Activated T-helper 1 cell treated with Interleukin-2 at 50 U/mL for 16 hours (primary cell): Measurements from ENCODE around the gene TRMT2A.
A peak's percentile ranks its signal among the peaks of the same experiment; 100 is the strongest.
"Not testable (repeated sequence)": the region's sequence is repeated elsewhere in the genome, so short reads cannot be mapped to it uniquely, and the experiment has no call there.

ENCODE experiments used
- DNase-seq: peaks from one replicate; pipeline ENCODE4 v3.0.0-alpha.2; 2020; ENCODE audit warnings: low read depth

TRMT2A gene

DNA sequence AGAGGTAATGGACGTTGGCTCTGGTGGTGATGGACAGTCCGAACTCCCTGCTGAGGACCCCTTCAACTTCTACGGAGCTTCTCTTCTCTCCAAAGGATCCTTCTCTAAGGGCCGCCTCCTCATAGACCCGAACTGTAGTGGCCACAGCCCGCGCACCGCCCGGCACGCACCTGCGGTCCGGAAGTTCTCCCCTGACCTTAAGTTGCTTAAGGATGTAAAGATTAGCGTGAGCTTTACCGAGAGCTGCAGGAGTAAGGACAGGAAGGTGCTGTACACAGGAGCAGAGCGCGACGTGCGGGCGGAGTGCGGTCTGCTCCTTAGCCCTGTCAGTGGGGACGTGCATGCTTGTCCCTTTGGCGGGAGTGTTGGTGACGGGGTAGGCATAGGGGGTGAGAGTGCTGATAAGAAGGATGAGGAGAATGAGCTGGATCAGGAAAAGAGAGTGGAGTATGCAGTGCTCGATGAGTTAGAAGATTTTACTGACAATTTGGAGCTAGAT, 30.9 kb downstream of the TRMT2A start:
- no peak for DNase-seq

GRCh38 chr22:20085651-20086050, 31.4 kb downstream of the TRMT2A start:
- DNase-seq = no peak

DNA sequence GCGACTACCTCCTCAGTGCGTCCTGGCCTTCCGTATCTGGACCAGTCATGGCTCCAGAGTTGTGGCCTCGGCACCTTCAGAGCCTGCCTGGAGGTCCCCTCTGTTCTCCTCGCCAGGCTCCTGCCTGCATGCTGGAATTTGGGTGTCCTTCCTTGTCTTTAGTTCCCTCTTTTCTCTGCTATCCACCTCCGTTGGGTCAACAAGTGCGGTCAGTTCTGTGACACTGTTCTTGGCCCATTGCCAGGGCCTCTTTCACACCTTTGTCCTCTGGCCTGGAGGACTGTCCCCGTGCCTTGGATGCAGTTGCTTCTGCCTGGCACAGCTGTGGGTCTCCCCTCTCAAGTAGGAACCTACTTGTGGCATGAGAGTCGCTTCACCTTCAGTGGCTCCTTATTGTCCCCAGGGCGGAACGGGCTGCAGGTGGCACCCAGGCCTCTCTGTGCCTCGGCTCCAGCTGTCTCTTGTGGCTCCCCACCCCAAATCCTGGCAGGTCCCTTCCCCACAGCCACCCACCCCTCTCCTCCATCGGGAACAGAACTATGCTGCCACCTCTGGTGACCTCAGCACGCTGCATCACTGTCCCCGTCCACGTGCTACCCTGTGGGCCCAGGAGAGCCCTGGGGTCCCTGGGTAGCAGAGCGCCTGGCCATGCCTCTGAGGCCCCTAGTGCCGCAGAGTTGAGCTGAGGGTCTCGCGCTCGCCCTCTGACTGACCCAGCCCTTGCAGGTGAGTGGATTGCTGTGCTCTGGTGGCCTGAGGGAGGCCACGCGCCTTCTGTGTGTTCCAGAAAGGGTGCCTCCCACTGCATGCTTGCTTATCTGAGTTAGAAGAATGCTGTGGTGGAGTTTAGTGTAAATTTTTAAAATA, 32.2 kb downstream of the TRMT2A start:
- DNase-seq = no peak

GRCh38 chr22:20083891-20084546, 33.0 kb downstream of the TRMT2A start:
- DNase-seq = no peak

GRCh38 chr22:20083157-20083890, 33.7 kb downstream of the TRMT2A start:
- no peak for DNase-seq

DNA sequence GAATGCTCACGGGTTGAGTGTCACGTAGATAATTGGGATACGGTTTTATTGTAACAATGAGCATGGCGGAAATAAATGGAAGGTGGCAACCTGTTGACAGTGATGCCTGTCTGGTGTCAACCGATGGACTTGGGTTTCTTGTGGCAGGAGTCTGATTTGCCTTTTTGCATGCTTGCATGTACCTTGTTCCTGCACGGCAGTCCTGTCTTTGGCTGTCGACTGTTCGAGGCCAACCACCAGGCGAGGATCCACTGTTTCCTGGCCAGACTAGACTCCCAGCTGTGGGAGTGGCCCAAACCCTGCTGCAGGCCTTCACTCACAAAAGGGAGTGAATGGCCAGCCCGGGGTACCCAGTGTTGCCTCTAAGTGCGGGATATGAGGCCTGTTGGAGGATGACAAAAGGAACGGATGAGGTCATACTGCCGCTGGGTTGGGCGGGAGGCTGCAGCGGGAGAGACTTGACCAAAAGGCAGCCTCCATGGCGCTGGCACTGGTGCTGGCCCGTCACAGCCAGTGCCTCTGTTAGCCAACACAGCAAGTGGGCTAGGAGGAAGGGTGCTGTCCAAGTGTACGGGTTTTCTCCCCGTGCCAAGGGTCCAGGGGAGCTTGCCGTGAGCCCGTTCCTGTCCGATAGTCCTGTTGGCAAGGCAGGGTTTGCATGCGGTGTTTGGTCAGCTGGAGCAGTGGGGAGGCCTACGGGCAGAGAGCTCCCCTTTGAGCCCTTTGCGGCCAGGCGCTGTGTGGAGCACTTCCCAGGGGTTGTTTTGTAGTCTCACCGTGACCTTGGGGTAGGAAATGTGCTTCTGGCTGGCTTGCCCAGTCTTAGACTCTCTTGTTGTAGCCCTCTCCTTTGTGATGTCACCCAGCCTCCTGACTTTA, 36.0 kb downstream of the TRMT2A start:
- DNase-seq = no peak

DNA sequence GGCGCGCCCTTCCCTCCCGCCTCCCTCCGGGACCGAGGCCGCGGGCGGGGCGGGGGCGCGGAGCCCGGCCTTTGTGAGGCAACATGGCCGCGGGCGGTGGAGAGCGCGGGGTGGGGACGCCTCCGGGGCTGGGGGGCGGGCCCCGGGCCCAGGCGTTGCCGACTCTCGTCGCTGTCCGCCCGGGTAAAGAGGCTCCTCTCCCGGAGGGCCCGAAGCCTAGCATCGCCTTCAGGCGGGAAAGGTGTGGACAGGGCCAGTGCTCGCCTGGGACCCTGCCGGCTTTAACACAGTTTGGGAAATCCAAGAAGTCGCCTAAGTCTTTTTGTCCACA, 36.6 kb downstream of the TRMT2A start:
- peak; percentile 63 for DNase-seq

DNA sequence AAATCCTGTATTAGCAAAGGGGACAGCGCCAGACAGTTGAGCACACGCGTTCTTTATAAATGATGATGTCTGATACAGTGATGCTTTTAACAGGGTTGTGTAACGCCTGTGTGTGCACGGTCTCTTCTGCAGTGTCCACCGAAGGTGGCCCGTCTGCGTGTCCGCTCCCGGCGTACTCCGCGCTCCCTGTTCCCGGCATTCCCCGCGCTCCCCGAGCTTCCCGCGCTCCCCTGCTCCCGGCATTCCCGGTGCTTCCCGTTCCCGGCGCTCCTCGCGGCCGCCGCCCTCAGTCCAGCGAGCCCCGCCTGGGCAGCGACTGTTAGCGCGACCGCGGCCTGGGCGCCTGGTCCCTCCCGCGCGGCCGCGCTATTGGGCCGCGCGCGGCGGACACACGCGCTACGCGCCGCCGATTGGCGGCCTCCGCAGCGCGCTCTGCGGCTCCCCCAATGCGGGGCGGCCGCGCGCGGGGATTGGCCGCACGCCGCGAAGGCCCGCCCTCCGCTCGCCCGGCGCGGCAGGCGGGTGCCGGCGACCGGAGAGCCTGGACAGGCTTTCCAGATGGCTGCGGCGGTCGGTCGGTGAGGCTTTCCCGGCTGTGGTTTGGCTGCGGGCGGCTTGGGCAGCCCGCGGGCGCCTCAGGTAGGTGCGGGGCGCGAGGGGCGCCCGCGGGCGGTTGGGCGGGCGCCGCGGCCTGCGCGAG, 37.1 kb downstream of the TRMT2A start, which contains the start of gene DGCR8:
Gene DGCR8 (plus strand): TSS at position 497 of the 700 bp plus-strand sequence. CDS start 5,723 bp downstream, outside the sequence.
- DNase-seq = peak; percentile 66

DNA sequence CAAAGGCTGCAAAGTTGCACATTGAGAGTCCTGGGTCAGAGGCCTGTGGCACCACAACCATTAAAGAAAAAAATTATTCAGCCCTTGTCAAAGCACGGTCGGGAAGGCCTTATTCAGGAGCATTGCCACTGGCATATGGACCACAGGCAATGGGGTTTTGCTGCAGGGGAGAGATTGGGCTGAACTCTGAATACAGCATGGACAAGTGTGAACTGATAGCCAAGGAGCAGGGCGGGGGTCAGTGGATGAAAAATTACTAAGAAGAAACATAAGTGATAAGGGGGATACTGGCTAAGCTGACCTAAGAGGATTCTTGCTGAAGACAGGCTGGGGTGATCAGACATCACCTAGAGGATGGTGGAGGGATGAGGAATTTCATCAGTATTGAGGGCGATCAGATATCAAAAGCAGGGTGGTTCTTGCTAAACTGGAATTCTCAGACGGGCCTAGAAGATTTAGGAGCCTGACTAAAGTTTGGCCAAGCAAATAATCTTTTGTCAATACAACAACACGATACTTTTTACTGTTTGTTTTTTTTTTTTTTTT, 40.3 kb downstream of the TRMT2A start:
- DNase-seq = no peak

DNA sequence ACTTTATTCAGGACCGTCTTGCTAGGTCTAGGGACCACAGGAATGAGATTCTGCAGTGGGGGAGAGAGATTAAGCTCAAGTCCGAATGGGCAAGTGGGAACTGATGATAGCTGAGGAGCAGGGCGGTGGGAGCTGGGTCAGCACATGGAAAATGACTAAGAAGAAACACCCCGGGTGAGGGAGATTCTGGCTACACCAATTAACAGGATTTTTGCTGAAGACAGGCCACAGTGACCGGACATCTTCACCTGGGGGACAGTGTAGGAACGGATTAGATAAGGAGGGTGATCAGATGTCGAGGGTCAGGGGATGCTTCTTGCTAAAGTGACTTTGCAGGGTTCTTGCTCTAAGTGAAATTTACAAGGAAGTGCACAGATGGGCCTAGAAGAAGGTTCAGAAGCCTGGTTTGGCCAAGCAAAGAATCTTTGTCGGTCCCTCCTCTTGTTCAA, 45.5 kb downstream of the TRMT2A start:
- DNase-seq = no peak

- DNase-seq = no peak
Observed at GRCh38 chr22:20069331-20070042, 47.5 kb downstream of the TRMT2A start.

DNA sequence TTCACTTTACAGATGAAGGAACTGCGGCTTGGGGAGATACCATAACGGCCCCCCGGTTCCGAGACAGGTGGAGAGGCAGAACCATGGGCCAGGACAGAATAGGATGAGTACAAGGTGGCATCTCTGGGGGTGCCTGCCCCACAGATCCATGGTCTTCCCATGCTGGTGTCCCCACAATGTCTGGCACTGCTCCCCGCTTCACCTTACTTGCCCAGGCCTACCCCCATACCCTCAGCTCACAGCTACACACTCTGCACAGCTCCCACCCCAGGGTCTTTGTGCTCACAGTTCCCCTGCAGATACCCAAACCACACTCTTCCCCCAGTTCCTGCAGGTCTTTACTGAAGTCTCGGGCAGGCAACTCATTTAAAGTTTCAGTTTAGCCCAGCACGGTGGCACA, 48.4 kb downstream of the TRMT2A start:
- no peak for DNase-seq

- not testable (repeated sequence) for DNase-seq
Observed at GRCh38 chr22:20067384-20067682, 49.7 kb downstream of the TRMT2A start.

DNA sequence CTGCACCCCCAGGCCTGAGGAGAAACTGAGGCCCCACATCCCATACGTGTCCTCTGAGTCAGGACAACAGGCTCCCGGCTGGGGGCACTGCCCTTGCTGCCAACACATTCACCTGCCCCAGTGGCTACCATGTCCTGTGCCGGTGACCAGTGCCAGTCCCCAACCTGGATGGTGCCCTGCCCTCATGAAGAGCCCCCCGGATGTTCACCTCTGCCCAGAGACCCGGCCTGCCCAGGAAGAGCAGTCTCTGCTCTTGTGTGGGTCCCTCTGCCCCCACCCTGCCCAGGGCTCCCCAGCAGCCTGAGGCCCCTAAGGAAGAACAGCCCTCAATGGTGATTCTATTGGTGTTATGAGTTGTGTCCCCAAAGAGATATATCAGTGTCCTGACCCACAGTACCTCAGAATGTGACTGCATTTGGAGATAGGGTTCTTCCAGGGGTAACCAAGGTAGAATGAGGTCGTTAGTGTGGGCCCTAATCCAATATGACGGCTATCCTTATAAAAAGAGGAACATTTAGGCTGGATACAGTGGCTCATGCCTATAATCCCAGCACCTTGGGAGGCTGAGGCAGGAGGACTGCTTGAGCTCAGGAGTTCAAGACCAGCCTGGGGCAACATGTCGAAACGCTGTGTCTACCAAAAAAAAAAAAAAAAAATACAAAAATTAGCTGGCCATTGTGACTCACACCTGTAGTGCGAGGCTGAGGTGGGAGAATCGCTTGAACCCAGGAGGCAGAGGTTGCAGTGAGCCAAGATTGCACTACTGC, 50.2 kb downstream of the TRMT2A start:
- DNase-seq = no peak

DNA sequence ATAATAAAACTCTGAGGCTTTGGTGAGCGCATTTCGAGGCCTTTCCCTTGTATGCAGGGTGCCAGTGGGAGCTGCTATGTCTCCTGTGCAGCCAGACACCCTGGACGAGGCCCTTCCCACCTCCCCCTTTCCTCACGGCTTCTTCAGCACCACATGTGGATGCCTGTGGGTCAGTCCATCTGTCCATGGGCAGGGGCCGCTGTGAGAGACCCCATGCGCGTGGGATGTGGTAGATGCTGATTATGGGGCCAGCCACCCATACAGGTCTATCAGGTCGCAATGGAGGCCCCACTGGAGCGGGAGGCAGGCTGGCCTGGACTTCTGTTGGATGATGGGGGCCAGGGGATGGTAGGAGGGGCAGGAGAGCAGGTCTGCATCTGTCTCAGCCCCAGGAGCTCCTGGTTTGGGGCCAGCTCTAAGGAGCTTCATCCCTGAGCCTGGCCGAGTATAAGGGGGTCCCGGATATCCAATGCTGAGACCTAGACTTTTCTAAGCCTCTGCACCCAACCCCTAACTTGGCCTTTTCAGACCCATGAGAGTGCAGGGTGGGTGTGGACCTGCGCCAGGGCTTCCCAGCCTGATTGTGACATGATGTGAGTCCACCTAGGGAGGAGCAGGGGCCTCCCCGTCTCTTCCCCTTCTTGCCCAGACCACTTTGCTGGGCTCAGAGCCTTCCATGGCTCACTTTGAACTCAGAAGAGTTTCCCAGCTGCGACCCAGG, 51.0 kb downstream of the TRMT2A start:
- DNase-seq = no peak

GRCh38 chr22:20064545-20065262, 52.3 kb downstream of the TRMT2A start:
- no peak for DNase-seq

DNA sequence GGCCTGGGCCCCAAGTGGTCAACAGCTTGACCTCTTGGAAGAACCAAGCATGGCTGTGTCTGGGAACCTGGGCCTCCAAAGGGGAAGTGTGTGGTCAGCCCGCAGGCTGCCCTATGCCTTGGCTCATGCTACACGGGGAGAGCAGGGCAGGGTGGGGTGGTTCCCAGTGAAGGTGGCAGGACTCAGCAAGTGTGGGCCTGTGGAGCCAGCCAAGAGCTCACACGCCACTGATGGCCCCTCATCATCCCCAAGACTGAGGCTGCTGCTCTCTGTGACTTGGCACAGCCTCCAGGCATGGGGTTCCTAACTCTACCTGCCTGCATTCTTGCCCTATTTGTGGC, 52.9 kb downstream of the TRMT2A start:
- no peak for DNase-seq
